ENCODE measurements around the gene AJAP1.

Gene AJAP1

DNA sequence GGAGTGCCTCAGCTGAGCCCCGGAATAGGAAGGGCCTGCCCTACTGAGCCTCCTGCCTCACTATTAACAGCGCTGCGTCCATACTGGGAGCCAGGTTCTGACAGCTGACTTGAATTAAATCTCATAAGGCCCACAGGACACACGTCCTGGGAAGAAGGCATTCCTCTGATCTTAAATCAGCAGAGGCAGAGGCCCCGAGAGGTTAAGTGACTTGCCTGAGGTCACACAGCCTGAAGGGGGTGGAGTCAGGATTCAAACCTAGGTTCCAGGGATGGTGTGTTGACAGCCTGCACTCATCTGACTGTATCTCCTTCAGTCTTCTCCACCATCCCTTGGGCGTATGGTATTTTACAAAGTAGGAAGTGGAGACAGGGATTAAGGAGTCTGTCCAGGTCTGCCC is 79.8 kb downstream of the AJAP1 start:
- no peak for DNase-seq (ENCODE audit: low read depth in 2 of 2)

DNA sequence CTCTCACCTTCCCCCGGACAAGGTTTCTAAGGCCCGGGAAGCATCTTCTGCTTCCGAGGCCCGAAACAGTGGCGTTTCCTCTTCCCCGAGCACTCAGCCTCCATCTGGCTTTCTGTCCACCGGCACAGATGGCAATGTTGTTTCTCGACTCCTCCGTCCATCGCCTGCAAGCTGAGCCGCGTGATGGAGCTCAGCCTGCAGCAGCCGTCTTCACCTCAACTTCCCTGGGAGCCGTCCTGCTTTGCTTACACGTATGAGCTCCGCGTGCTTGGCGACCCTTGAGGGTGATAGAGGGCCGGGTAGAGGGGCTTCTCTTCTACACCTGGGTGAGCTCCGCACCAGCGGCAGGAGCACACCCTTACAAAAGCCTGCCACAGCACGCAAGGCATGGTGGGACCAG is 80.4 kb downstream of the AJAP1 start:
- no peak for DNase-seq (ENCODE audit: low read depth in 2 of 2)

DNA sequence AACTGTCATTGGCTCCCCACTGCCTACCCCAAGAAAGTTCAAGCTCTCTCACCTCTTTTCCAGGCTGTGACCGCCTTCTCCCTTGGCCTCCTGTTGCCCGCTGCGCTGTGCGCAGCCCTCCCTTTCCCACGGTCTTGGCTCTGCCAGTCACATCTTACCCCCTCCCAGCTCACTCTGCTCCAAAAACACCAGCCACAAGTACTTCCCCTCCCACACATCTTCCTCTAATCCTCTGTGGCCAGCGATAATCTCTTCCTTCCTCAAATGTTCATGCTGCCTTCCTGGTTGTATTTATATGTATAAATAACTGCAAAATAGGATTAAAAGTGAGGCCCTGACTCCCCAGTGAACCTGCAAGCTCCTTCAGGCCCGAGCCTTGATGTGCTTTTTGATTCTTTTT is 81.8 kb downstream of the AJAP1 start:
- no peak for DNase-seq (ENCODE audit: low read depth in 2 of 2)

DNA sequence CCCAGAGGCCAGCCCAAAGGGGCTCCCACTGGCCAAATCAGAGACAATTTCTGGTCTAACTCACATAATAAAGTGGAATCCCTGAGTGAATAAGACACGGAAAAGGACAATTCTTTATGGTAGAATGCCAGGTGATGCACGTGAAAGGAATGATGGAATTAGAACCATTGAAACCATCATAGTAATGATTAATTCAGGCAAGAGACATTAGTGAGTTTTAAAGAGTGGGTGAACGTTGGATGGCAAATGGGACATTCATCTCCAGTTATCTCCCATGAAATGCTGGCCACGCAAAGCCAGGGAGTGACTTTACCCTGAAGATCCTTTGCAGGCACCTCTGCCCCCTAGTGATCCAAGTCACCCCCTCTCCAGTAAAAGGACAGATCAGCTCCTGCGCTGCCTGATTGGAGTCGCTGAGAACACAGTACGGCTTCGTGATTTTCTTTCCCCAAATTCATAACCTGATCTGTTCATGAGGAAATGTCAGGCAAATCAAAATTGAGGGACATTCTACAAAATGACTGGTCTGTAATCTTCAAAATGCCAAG is 87.5 kb downstream of the AJAP1 start:
- no peak for DNase-seq (ENCODE audit: low read depth in 2 of 2)

DNA sequence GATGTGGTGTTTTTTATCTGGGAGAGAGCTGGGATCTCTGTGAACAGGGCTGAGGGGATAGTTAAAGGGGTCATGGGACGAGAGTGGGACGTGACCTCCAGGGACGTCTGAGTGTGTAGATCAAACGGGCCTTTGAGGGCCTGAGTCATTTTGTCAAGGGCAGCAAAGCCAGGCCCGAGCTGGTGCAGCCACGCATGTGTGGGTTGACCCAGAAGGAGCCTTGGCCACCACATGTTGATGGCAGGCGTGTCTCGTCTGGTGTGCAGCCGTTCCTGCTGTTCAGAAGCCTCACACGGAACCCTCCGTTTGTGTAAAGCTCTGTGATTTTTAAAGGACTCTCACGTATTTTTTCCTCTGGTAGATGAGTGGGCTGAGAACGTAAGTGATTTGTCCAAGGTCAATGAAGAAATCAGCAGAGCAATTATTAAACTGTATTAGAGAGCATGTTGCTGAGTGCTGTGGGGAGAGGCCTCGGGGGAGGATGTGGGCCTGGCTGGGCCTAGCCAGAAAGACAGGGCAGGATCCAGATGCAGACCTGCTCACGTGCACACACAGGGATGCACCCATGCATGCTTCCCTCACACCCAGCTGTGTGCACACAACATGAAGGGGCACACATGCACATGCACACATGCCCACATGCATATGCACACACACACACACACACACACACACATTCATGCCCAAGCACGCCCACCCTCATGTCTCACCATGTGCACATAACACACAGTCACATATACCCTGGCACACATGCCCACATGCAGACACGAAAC is 89.8 kb downstream of the AJAP1 start:
- DNase-seq (ENCODE audit: low read depth in 2 of 2): no peak

DNA sequence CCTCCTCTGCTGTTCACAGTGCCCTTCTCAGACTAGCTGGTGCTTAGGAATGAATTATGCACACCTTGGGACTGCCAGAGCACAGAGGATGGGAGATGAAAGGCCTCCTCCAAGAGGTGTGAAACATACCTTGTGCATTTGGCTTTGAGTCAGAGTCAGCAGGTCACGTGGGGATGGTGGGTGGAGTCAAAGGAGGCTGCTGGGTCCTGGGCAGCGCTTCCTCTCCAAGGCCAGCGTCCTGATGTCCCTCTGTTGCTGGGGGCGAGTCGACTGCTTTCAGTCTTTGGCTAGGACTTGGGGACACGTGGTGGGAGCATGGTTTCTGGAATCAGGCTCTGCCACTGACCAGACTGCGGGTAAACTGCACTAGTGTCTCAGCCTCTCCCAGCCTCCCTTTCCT is 91.2 kb downstream of the AJAP1 start:
- no peak for DNase-seq (ENCODE audit: low read depth in 2 of 2)

DNA sequence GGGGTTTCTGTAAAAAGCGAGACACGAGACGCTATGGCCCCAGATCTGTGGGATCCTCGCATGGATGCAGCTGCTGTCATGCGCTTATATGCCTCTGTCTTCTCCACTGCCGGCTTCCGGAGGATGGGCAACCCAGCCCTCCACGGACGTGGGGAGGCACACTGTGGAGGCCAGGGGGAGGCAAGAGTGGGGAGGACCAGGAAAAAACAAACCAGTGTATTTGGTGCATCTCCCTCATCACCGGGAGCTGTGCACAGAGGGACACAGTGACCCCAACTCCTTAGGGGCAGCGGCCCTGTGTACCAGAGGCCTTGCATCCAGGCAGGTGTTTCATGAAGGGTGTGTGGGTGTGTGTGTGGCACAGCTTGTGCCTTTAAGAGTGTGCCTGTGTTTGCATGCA is 95.0 kb downstream of the AJAP1 start:
- DNase-seq (ENCODE audit: low read depth in 2 of 2): no peak

DNA sequence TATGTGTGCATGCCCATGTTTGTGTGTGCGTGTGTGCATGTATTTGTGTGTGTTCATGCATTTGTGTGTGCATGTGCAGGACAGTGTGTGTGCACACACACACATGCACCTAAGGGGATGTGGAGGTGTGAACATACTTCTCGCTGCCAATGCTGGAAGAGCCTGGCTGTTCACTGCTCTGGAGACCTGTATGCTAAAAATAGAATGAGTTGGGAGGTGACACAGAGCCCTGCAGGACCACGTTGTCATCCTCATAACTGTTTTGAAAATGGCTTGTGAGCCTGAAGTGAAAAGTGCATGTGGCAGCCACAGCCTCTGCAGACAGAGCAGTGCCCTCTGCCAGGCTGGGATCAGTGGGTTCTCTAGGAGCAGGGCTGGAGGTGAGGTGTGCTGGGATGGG is 95.8 kb downstream of the AJAP1 start:
- no peak for DNase-seq (ENCODE audit: low read depth in 2 of 2)

DNA sequence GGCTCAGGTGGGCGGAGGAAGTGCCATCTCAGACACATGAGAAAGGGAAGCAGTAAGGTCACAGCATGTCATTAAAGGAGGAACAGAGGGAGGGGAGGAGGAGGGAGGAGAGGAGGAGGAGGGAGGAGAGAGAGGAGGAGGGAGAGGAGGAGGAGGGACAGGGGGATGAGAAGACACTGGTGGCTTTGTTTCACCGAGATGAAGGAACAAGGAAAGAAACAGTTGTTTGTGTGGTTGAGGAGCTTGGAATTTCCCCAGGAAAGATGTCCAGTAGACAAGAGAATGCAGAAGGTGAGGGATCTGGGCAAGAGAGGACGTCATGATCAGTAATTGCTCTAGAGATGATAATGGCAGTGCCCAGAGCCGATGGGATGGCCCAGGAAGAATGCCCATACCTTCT is 97.7 kb downstream of the AJAP1 start:
- DNase-seq (ENCODE audit: low read depth in 2 of 2): no peak

DNA sequence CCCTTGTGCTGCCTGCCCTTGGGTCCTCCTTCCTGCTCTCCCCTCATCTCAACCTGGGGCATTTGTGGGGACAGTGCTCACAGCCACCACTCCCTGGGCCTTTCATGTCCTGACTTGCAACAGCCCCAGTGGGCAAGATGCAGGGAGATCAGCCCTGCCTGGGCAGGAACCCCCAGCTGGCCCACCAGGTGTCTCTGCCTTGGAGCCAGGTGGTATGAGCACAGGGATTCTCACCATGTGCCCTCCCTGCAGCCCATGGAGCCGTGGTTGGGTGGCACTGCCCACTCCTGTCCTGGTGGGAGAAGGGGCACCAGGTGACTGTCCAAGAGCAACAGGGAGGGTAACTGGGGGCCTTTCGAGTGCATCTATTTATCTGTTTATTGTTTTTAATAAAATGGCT is 100.4 kb downstream of the AJAP1 start:
- DNase-seq (ENCODE audit: low read depth in 2 of 2): no peak

DNA sequence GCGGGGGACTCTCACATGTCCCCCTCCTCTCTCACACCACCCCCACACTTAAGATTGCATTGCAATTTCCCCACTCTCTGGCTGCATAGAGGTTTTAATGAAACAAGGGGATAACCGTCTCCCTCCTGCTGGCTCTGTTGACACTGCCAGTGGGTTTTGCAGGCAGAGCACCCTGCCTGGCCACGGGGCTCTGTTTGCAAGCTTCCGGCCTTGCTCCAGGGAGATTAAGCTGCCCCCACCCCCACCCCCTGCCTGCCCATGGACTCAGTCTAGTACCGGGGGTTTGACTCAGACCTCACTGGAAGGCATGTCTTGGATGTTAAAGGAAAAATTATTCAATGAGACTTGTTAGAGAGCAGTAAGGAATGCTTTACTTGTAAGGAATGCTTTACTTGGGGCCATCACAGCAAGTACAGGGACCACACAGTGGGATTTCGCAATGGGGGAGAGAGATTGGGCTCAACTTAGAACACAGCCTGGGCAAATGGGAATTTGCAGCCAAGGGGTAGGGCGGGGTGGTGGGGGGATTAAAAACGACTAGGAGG is 101.0 kb downstream of the AJAP1 start:
- DNase-seq (ENCODE audit: low read depth in 2 of 2): no peak

DNA sequence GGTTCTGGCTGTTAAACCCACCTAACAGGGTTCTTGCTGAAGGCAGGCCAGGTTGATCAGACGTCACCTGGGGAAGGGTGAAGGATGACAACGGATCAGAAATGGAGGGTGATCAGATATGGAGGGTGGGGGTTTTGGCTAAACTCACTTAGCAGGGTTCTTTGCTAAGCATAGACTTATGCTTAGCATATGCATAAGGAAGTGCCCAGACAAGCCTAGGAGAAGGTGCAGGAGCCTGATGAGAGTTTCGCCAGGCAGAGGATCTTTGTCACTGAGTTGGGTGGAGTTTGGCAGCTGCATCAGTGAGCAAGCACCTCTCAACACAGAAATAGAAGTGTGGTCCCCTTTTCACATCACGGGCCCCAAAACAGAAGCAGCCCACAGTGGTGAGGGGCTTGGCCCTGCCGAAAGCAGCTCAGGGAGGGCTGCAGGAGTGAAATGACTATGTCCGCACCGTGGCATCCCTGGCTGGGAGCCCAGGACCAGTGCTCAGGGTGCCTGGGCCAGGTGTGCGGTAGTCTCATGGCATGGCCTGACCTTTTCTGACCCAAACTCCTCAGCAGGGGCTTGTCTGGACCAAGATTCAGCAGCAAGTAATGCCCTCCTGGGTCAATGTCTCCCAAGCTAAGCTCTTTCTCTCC is 101.6 kb downstream of the AJAP1 start:
- DNase-seq (ENCODE audit: low read depth in 2 of 2): no peak

DNA sequence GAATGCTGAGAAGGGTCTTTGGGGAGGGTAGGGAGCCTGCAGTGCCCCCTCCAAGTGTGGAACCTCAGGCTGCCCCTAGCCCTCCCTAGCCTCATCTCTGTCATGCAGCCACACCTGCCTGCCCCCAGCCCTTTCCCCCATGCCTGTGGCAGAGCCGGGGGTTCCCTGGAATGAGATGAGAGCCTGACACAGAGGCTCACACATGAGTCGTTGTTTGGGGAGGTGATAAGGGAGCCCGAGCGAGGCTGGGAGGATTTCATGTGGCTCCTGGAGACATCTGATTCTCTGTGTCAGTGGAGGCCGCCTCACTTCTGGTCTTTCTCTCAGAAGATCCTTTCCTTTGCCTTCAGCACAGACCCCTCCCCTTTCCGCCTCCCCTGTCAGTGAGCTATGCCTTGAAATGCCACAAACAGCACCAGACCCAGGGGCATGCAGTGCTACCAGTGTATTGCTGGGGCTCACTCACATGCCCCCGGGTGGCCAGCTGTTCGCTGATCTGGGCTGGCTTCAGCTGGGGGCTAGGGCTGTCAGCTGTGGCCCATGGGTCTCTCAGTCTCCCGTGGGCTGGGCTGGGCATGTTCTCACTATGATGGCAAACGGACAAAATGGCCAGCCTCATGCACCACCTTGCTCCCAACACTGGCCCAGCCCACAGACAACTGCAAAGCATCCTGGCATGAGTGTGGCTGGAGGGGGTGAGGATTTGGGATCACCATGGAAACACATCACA is 102.6 kb downstream of the AJAP1 start:
- no peak for DNase-seq (ENCODE audit: low read depth in 2 of 2)

DNA sequence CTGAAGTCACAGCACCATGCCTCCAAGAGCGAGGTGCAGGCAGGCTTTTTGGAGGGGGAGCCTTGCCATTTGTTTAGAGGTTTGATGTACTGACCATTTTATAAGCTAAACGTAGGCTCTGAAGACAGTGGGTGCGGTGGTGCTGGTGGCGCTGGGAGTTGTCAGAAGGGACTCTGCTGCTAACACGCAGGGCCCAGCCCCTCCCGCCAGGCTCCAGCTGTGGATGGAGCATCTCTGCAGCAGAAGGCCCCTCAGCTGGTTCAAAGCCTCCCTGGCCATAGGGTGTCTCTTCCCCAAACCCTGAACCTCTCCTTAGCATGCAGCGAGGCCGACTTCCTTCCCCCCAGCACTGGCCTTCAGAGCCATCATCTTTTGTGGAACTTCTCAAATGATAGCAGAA is 105.3 kb downstream of the AJAP1 start:
- no peak for DNase-seq (ENCODE audit: low read depth in 2 of 2)

DNA sequence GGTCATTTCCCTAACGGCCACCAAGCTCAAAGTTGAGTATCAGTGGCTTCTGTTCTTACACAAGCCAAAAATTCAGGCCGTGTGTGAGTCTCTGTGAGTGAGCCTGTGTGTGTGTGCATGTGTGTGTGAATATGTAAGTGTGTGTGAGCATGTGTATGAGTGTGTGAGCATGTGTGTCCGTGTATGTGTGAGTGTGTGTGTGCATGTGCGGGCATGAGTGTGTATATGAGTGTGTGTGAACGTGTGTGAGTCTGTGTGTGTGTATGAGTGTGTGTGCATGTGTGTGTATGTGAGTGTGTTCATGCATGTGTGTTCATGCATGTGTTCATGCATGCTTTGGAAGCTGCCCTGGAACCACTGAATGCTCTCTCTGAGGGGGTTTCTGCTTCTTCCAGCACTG is 105.7 kb downstream of the AJAP1 start:
- no peak for DNase-seq (ENCODE audit: low read depth in 2 of 2)

DNA sequence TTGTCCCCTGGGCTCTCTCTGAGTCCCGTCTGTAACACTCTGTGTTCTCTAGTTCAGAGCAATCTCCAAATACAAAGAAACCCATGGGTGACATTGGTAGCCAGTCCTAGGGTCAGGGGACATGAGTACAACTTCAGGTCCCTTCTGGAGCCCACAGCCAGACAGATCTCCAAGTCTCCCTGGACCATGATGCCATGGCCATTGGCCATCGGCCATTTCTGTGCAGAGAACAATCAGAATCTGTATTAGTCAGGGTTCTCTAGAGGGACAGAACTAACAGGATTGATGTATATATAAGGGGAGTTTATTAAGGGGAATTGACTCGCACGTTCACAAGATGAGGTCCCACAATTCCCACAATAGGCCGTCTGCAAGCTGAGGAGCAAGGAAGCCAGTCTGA is 106.9 kb downstream of the AJAP1 start:
- no peak for DNase-seq (ENCODE audit: low read depth in 2 of 2)

DNA sequence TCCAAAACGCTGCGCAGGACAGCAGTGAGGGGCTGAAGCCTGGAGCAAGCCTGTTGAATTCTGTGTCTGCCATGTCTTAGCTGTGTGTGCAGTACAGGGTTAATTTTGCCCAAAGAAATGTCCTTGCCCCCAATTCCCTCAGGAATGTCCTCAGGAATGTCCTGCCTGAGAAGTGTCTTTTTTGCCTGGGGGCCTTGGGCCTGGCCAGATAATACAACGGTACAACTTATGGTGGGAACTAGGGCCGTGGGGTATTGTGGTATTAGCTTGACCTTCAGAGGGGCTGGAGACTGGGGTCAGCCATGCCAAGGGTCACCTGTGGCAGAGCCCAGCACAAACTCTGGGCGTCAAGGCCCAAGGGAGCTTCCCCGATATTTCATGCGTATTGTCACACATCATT is 107.7 kb downstream of the AJAP1 start:
- DNase-seq (ENCODE audit: low read depth in 2 of 2): no peak

DNA sequence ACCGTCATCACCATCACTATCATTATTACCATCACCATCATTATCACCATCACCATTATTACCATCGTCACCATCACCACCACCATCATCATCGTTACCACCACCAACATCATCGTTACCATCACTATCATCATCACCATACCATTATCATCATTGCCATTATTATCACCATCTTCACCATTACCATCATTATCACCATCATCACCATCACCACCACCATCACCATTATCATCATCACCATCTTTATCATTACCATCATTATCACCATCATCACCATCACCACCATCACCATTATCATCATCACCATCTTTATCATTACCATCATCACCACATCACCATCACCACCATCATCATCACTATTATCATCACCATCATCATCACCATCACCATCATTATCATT is 112.9 kb downstream of the AJAP1 start:
- no peak for DNase-seq (ENCODE audit: low read depth in 2 of 2)

DNA sequence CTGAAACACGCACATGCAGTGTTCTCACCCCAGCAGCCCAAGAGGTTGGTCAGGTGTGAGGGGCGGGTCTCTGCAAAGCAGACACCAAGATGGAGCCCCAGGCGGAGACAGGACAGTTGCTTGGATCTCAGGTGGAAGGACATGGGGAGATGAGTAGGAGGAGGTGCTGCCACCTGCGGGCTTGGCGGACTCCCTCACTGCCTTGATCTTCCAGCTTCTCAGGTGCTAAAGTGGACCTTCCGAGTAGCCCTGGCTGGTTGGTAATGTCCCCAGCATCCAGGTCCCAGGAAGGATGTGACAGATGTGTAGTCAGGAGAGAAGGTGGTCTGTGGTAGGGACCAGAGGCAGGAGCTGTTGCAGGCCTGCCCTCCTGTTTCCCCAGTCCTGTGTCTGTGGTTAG is 114.1 kb downstream of the AJAP1 start:
- no peak for DNase-seq (ENCODE audit: low read depth in 2 of 2)

DNA sequence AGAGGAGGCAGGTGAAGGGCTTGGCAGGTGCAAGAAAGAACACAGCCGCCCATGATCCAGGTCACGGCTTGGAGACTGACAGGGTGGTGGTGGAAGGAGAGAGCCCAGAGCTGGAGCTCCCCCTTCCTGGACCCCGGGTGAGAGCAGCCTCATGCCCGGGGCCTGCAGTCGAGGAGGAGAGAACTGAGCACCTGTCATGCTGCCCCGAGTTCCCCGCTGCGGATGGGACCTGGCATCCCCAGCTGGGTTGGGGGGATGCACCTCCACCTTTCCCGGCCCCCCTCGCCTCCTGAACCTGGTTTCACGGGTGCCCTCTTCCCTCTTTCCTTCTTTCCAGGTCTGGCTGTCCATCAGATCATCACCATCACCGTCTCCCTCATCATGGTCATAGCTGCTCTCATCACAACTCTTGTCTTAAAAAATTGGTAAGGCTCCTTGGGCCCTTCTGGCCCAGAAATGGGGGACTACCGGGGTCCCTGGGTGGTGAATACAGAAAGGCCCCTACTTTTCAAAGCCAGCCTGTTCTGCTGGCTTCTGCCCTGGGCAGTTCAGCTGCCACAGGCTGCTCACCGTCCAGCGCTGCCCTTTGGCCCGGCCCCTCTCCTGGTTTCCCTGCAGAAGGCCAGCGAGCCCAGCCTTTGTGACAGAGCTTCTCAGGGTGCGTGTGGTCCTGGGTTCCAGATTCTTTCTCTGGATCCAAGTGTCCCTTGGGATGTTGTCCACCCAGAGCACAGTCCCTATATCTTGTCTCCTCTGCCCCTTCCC is 115.3 kb downstream of the AJAP1 start:
- DNase-seq (ENCODE audit: low read depth in 2 of 2): no peak

DNA sequence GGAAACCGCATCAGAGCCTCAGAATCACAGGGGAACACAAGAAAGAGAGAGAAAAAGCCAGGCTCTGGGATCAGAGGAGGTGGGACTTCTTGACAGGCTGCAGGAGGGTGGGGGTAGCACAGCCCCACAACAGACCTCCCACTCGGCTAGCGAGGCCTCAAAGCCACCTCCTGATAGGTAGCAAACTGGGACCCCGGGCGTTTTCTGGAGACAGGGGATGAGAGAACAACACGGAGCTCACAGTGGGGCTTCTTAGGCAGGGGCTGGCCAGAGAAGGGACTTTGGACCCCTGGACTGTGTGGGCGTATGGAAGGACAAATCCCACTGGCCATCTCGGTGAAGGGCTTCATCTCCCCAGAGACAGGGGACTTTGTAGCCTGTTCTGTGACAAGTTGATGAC is 116.3 kb downstream of the AJAP1 start:
- DNase-seq (ENCODE audit: low read depth in 2 of 2): no peak

DNA sequence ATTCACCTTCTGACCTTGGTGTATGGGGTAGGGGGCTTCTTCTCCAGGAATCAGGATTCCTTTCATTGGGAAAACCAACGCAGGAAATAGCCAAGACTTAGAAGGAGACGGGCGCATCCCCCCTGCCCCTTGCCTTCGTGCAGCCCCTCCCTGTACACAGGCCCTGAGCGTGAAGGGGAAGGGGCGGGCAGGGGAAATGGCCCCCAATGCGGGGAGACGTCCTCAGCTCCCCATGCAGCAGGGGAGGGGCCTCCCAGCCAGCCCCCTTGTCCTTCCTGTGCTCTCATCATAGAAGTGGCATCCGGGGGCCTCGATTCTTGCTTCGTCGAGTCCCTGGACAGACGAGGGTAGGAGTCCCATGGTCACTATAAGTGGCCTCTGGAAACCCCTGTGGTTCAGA is 116.9 kb downstream of the AJAP1 start:
- DNase-seq (ENCODE audit: low read depth in 2 of 2): no peak

Measured in activated CD4-positive, alpha-beta T cell treated with anti-CD3 and anti-CD28 coated beads for 24 hours (primary cell).